ENCODE results near the gene ARID1B. TPM values are rescaled to one million over a fixed set of nuclear protein-coding genes. Genes with fewer than 3 reads are reported as not detected.

The ARID1B gene
- total and polyA plus RNA-seq, 9 of the 15 experiments (the other 6 are each of a cell fraction or from before 2014, with no cell fraction given), result 12.5 to 50.5 (median 25.8) TPM

DNA sequence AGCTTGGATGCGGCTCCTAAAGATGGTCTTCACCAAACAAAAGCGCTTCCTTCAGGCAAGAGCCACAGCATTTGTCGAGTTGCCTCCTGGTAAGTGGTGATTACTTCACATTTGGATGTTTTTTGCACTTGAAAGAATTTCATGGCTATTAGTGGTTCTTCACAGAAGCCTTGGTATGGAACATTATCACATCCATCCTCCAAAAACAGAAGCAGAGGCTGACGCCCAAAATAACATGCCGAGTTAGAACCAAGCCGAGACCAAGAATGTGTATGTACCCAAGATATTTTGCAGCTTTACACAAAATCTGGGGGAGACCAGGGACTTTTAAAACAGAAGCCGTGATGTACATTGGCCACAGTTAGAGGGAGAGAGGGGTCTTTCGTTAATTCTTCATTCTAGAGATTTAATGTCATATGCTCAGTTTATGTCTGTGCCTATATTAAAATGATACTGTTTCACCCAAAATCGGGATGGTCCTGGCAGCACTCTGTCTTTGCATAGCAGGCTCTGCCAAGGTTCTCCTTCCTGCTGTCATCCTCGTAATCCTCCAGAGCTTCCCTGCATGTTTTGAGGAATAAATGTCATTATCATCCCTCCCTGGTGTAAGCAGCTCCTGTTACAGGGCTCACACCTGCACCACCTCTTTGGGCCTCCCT, 436.9 kb downstream of the ARID1B start:
- Histone ChIP-seq H3K36me3 (ENCODE audit: control insufficient read depth, insufficient read depth, low read length) (no peaks in the 10 kb centered on the region; the same call in 2 of the 3 replicates), H3K27me3 (ENCODE audit: control insufficient read depth in 2 of 2, insufficient read depth in 2 of 2, low read length in 2 of 2) (no peaks in the 10 kb centered on the region), H3K4me1 (replicated peaks in 1 of 2; ENCODE audit: control insufficient read depth in 2 of 2, insufficient read depth in 2 of 2, low read length in 2 of 2) (peaks cover 0 to 10% of the 10 kb centered on the region in 2 experiments; a peak in 1 of 5 replicates), H3K27ac (ENCODE audit: extremely low read depth, low read depth, low read length) (no peak overlapping the region), H3K79me2 (ENCODE audit: control insufficient read depth, insufficient read depth, low read length) (no peaks in the 10 kb centered on the region), H3K9ac (ENCODE audit: insufficient read depth in 1 of 2, low read depth in 2 of 2, low read length in 2 of 2) (no peak overlapping the region), H3K9me1 (ENCODE audit: control insufficient read depth, insufficient read depth, low read length) (no peaks in the 10 kb centered on the region), H2AFZ (ENCODE audit: low read depth, low read length) (no peak overlapping the region), H3K4me3 (no peak overlapping the region), H4K20me1 (replicated peaks; ENCODE audit: control insufficient read depth, insufficient read depth, low read length) (no peaks in the 10 kb centered on the region), H3K9me3 (replicated peaks; ENCODE audit: control insufficient read depth, insufficient read depth, low read depth, low read length) (no peaks in the 10 kb centered on the region), H3K4me2 (ENCODE audit: insufficient read depth, low read length) (no peak overlapping the region)
- CTCF ChIA-PET (ENCODE audit: low intra/inter-chr PET ratio), result no interaction called here
- in situ Hi-C loops (cut with MboI), result no loop called here
- ATAC-seq, result no peak
- no peak for DNase-seq (ENCODE audit: extremely low read depth in 1 of 4, low spot score in 3 of 4)
- TF ChIP-seq RAD51 (IDR thresholded peaks at IDR 0.05; ENCODE audit: borderline replicate concordance, low read depth) (no peak), OTX1 (CRISPR knock-in tag; IDR thresholded peaks at IDR 0.05) (no peak), LARP7 (IDR thresholded peaks at IDR 0.05) (no peak), PHF21A (IDR thresholded peaks at IDR 0.05; ENCODE audit: borderline replicate concordance, low read depth) (no peak), MCM2 (IDR thresholded peaks at IDR 0.05; ENCODE audit: low read depth) (no peak), NR2C1 (IDR thresholded peaks at IDR 0.05) (no peak), NR2C1 (tag; IDR thresholded peaks at IDR 0.05) (no peak), GABPA (tag; conservative IDR thresholded peaks at IDR 0.05; ENCODE audit: low read depth) (no peak), EP400 (IDR thresholded peaks at IDR 0.05) (no peak), NCOA6 (IDR thresholded peaks at IDR 0.05) (no peak), DPF2 (IDR thresholded peaks at IDR 0.05) (no peak), MYBL2 (IDR thresholded peaks at IDR 0.05; ENCODE audit: low read depth) (no peak), MYBL2 (CRISPR knock-in tag; IDR thresholded peaks at IDR 0.05; ENCODE audit: borderline replicate concordance) (no peak)
- TF ChIP-seq, protein P1, sequence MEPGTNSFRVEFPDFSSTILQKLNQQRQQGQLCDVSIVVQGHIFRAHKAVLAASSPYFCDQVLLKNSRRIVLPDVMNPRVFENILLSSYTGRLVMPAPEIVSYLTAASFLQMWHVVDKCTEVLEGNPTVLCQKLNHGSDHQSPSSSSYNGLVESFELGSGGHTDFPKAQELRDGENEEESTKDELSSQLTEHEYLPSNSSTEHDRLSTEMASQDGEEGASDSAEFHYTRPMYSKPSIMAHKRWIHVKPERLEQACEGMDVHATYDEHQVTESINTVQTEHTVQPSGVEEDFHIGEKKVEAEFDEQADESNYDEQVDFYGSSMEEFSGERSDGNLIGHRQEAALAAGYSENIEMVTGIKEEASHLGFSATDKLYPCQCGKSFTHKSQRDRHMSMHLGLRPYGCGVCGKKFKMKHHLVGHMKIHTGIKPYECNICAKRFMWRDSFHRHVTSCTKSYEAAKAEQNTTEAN (CRISPR knock-in tag; IDR thresholded peaks at IDR 0.05), result no peak
- TF ChIP-seq, protein P2, sequence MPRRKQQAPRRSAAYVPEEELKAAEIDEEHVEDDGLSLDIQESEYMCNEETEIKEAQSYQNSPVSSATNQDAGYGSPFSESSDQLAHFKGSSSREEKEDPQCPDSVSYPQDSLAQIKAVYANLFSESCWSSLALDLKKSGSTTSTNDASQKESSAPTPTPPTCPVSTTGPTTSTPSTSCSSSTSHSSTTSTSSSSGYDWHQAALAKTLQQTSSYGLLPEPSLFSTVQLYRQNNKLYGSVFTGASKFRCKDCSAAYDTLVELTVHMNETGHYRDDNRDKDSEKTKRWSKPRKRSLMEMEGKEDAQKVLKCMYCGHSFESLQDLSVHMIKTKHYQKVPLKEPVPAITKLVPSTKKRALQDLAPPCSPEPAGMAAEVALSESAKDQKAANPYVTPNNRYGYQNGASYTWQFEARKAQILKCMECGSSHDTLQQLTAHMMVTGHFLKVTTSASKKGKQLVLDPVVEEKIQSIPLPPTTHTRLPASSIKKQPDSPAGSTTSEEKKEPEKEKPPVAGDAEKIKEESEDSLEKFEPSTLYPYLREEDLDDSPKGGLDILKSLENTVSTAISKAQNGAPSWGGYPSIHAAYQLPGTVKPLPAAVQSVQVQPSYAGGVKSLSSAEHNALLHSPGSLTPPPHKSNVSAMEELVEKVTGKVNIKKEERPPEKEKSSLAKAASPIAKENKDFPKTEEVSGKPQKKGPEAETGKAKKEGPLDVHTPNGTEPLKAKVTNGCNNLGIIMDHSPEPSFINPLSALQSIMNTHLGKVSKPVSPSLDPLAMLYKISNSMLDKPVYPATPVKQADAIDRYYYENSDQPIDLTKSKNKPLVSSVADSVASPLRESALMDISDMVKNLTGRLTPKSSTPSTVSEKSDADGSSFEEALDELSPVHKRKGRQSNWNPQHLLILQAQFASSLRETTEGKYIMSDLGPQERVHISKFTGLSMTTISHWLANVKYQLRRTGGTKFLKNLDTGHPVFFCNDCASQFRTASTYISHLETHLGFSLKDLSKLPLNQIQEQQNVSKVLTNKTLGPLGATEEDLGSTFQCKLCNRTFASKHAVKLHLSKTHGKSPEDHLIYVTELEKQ (CRISPR knock-in tag; IDR thresholded peaks at IDR 0.05), result no peak
- TF ChIP-seq, protein P3, sequence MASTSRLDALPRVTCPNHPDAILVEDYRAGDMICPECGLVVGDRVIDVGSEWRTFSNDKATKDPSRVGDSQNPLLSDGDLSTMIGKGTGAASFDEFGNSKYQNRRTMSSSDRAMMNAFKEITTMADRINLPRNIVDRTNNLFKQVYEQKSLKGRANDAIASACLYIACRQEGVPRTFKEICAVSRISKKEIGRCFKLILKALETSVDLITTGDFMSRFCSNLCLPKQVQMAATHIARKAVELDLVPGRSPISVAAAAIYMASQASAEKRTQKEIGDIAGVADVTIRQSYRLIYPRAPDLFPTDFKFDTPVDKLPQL (IDR thresholded peaks at IDR 0.05; ENCODE audit: extremely low read depth, insufficient read length), result no peak
- BruUV-seq (replicated peaks), result no TSS peak
- POLR2A ChIA-PET, result interaction anchor here (1.2 kb wide), 1 partner anchor 9 kb away, joined by 3 read pairs; no protein-coding TSS in a partner anchor
- WGBS (ENCODE audit: insufficient coverage, low coverage, missing lambda C conversion rate), result 60% methylated on average over 10 of the region's 10 CpGs
- intact Hi-C loops (cut with micrococcal nuclease), result no loop called here
- no peak for FAIRE-seq
